SK-N-SH (cell line): ENCODE results near the gene NTM. TPM values are rescaled to one million over a fixed set of nuclear protein-coding genes. Genes with fewer than 3 reads are reported as not detected.

Experiments used
- CTCF ChIA-PET: fragments of 300-600, 350-600 bp; formaldehyde crosslinking; extraction: SDS; loops from one replicate; lab custom pipeline; 2021; lab: Yijun Ruan, JAX
- POLR2A ChIA-PET: fragments of 350-600 bp; sonication (Branson Sonifier 250); formaldehyde crosslinking; extraction: SDS; loops from one replicate; lab custom pipeline; 2020; ENCODE audit warnings: antibody characterized with exemption, inconsistent platforms; lab: Yijun Ruan, JAX
- DNase-seq: peaks from one replicate; pipeline ENCODE4 v3.0.0; 2012
- H2AFZ ChIP-seq: fragments of 200-600 bp; sonication (generic); 2 replicates; pipeline ENCODE4 v1.8.1; 2016; ENCODE audit warnings: antibody characterized with exemption, mild to moderate bottlenecking, low read depth
- H3F3A ChIP-seq: fragments of 200-600 bp; sonication (generic); replicated peaks from 2 replicates; pipeline ENCODE3; 2016; ENCODE audit warnings: antibody characterized with exemption, mild to moderate bottlenecking; ENCODE audit not compliant: insufficient read depth
- H3K27ac ChIP-seq, 2 experiments: fragments of 200-500 bp in 1 of 2; fragments of 200-600 bp in 1 of 2; sonication (Bioruptor generic) in 1 of 2; sonication (generic), shearing (Covaris generic) in 1 of 2; 2 replicates each; pipeline versions ENCODE4 v1.5.1 to v1.6.1; 2014 to 2016; ENCODE audit warnings: low read depth in 2 of 2, inconsistent platforms in 1 of 2, low read length in 1 of 2, mild to moderate bottlenecking in 1 of 2, mixed read lengths in 1 of 2
- H3K27me3 ChIP-seq: fragments of 200-600 bp; sonication (generic), shearing (Covaris generic); 2 replicates; pipeline ENCODE4 v1.6.1; 2016; ENCODE audit warnings: mixed run types; ENCODE audit not compliant: insufficient read depth
- H3K36me3 ChIP-seq, 2 experiments: fragments of 200-500 bp in 1 of 2; fragments of 200-600 bp in 1 of 2; sonication (Bioruptor generic) in 1 of 2; sonication (generic) in 1 of 2; replicated peaks in 1 of 2; 2 replicates each; pipeline versions ENCODE3 to v1.5.1; 2014 to 2016; ENCODE audit warnings: low read length in 1 of 2, mild to moderate bottlenecking in 1 of 2; ENCODE audit not compliant: insufficient read depth in 2 of 2, control insufficient read depth in 1 of 2
- H3K4me1 ChIP-seq, 2 experiments: fragments of 200-500 bp in 1 of 2; fragments of 200-600 bp in 1 of 2; sonication (Bioruptor generic) in 1 of 2; sonication (generic), shearing (Covaris generic) in 1 of 2; 2 replicates each; pipeline versions ENCODE4 v1.5.1 to v1.6.1; 2014 to 2016; ENCODE audit warnings: low read depth in 1 of 2, low read length in 1 of 2, mixed run types in 1 of 2; ENCODE audit not compliant: insufficient read depth in 2 of 2, control insufficient read depth in 1 of 2
- H3K4me2 ChIP-seq: fragments of 200-600 bp; sonication (generic), shearing (Covaris generic); 2 replicates; pipeline ENCODE4 v1.6.1; 2017; ENCODE audit warnings: mixed run types
- H3K4me3 ChIP-seq, 2 experiments: fragments of 200-500 bp in 1 of 2; fragments of 200-600 bp in 1 of 2; sonication (Bioruptor generic) in 1 of 2; sonication (generic), shearing (Covaris generic) in 1 of 2; 2 replicates each; pipeline versions ENCODE4 v1.5.1 to v1.8.1; 2014 to 2016; ENCODE audit warnings: low read depth in 2 of 2, inconsistent platforms in 1 of 2, low read length in 1 of 2, mild to moderate bottlenecking in 1 of 2, mixed read lengths in 1 of 2, moderate library complexity in 1 of 2
- H3K79me2 ChIP-seq: fragments of 200-600 bp; sonication (generic); 2 replicates; pipeline ENCODE4 v1.8.1; 2017; ENCODE audit warnings: mild to moderate bottlenecking; ENCODE audit not compliant: insufficient read depth
- H3K9ac ChIP-seq: fragments of 200-600 bp; sonication (generic); 2 replicates; pipeline ENCODE4 v1.6.1; 2017; ENCODE audit warnings: mixed run types
- H3K9me2 ChIP-seq: fragments of 200-600 bp; sonication (generic); 2 replicates; pipeline ENCODE4 v1.6.1; 2017; ENCODE audit warnings: mixed run types
- H3K9me3 ChIP-seq: fragments of 200-600 bp; sonication (generic); 2 replicates; pipeline ENCODE4 v1.6.1; 2017; ENCODE audit warnings: mixed run types, mild to moderate bottlenecking, moderate library complexity
- H4K20me1 ChIP-seq: fragments of 200-600 bp; sonication (generic); 2 replicates; pipeline ENCODE4 v1.6.1; 2017; ENCODE audit warnings: mild to moderate bottlenecking, mixed run types; ENCODE audit not compliant: insufficient read depth
- ELF1 ChIP-seq: IDR thresholded peaks from 2 replicates; pipeline ENCODE4 v1.4.0; 2012
- EP300 ChIP-seq, 2 experiments: IDR thresholded peaks; 2 replicates each; pipeline versions ENCODE4 v1.4.0 to v1.6.1; 2012; ENCODE audit warnings: borderline replicate concordance in 1 of 2, low read depth in 1 of 2, low read length in 1 of 2
- EZH2phosphoT487 ChIP-seq: fragments of 200-600 bp; sonication (generic); IDR thresholded peaks from 2 replicates; pipeline ENCODE4 v1.6.1; 2017; ENCODE audit warnings: low read depth, mixed run types, mild to moderate bottlenecking, antibody characterized with exemption, moderate library complexity, borderline replicate concordance
- FOXJ3 ChIP-seq: sonication (generic); formaldehyde crosslinking; IDR thresholded peaks from 2 replicates; pipeline ENCODE4 v1.5.1; 2020; ENCODE audit warnings: mild to moderate bottlenecking, missing genetic modification reagents
- FOXM1 ChIP-seq: IDR thresholded peaks from 2 replicates; pipeline ENCODE4 v1.4.0; 2012; ENCODE audit warnings: low read depth, mild to moderate bottlenecking
- GATA2 ChIP-seq: sonication (generic); formaldehyde crosslinking; IDR thresholded peaks from 2 replicates; pipeline ENCODE4 v1.5.0; 2020; ENCODE audit warnings: mild to moderate bottlenecking, missing genetic modification reagents
- JUND ChIP-seq: IDR thresholded peaks from 2 replicates; pipeline ENCODE4 v1.4.0; 2012
- MEF2A ChIP-seq: IDR thresholded peaks from 2 replicates; pipeline ENCODE4 v1.4.0; 2012; ENCODE audit warnings: low read depth, borderline replicate concordance
- MXI1 ChIP-seq: IDR thresholded peaks from 2 replicates; pipeline ENCODE4 v1.6.1; 2012; ENCODE audit warnings: mild to moderate bottlenecking, low read depth, low read length, improper control_type of control experiment
- NFIC ChIP-seq: IDR thresholded peaks from 2 replicates; pipeline ENCODE4 v1.4.0; 2012; ENCODE audit warnings: borderline replicate concordance
- RAD21 ChIP-seq: IDR thresholded peaks from 2 replicates; pipeline ENCODE4 v1.6.1; 2012; ENCODE audit warnings: mild to moderate bottlenecking, low read length
- RCOR1 ChIP-seq: fragments of 150-350 bp; IDR thresholded peaks from 2 replicates; pipeline ENCODE4 v1.6.1; 2017; ENCODE audit warnings: antibody characterized with exemption, low read length
- RFX5 ChIP-seq: IDR thresholded peaks from 2 replicates; pipeline ENCODE4 v1.6.1; 2012; ENCODE audit warnings: mild to moderate bottlenecking, improper control_type of control experiment, low read length
- RXRA ChIP-seq: IDR thresholded peaks from 2 replicates; pipeline ENCODE4 v1.4.0; 2012; ENCODE audit warnings: low read depth, mild to moderate bottlenecking, borderline replicate concordance
- SIN3A ChIP-seq: IDR thresholded peaks from 2 replicates; pipeline ENCODE4 v1.6.1; 2012; ENCODE audit warnings: low read depth, mild to moderate bottlenecking, low read length, moderate library complexity, borderline replicate concordance
- SMC3 ChIP-seq: IDR thresholded peaks from 2 replicates; pipeline ENCODE4 v1.6.1; 2012; ENCODE audit warnings: low read depth, low read length, improper control_type of control experiment
- TAF1 ChIP-seq: IDR thresholded peaks from 2 replicates; pipeline ENCODE4 v1.6.1; 2012; ENCODE audit warnings: low read depth, mild to moderate bottlenecking, low read length, moderate library complexity, borderline replicate concordance
- TEAD4 ChIP-seq: IDR thresholded peaks from 2 replicates; pipeline ENCODE4 v1.4.0; 2012; ENCODE audit warnings: mild to moderate bottlenecking, borderline replicate concordance; ENCODE audit not compliant: insufficient read depth
- YY1 ChIP-seq: IDR thresholded peaks from 2 replicates; pipeline ENCODE4 v1.4.0; 2012; ENCODE audit warnings: low read depth, mild to moderate bottlenecking
- WGBS: methylation state at CpG from one replicate; pipeline ENCODE4 v1.1.6; 2017; ENCODE audit warnings: low lambda C conversion rate; 5-methylcytosine and 5-hydroxymethylcytosine counted together
- polyA plus RNA-seq, 3 experiments: library from polyadenylated mRNA; depleted of rRNA; stranded (reverse); fragments of >200 nt; gene quantifications; 2 replicates each; pipeline ENCODE4 v1.2.3, GENCODE V29; 2012
- TF ChIP-seq, protein P1 (sequence below): IDR thresholded peaks from 2 replicates; pipeline ENCODE4 v1.4.0; 2012; ENCODE audit warnings: low read depth, borderline replicate concordance
- TF ChIP-seq, protein P2 (sequence below): IDR thresholded peaks from 2 replicates; pipeline ENCODE4 v1.6.1; 2012; ENCODE audit warnings: mild to moderate bottlenecking, low read depth, low read length, moderate library complexity
- TF ChIP-seq, protein P3 (sequence below): fragments of 200-600 bp; sonication (generic); IDR thresholded peaks from 2 replicates; pipeline ENCODE4 v1.6.1; 2017; ENCODE audit warnings: antibody characterized with exemption, mild to moderate bottlenecking, moderate library complexity
- TF ChIP-seq, protein P4 (sequence below): IDR thresholded peaks from 2 replicates; pipeline ENCODE4; 2012

Gene NTM
- polyA plus RNA-seq, 1 of the 3 experiments (the other 2 are of a cell fraction), result 20.0 TPM

DNA sequence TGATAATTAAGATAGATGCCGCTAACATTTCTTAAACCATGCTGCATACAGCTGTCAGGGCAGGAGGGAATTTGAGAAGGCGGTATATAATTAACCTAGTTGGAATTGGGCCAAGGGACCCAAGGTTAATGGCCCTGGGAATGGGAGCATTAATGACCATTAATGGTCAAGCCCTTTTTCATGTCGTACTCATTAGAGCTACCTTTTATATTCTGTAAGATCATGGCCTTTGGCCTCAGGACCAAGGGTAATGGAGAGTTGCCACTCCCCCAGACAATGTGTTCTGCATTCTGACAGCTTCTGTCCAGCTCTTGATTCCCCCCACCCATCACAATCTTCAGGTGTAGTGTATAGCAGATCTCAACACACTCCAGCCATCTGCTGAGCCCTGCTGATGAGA, 111.6 kb downstream of the NTM start:
- Histone ChIP-seq H4K20me1 (no peaks in the 10 kb centered on the region), H2AFZ (no peak overlapping the region), H3K9me3 (no peaks in the 10 kb centered on the region), H3K79me2 (no peaks in the 10 kb centered on the region), H3K27me3 (no peaks in the 10 kb centered on the region), H3K4me1 (no peaks in the 10 kb centered on the region; a peak in 1 of 4 replicates), H3K9me2 (no peaks in the 10 kb centered on the region), H3F3A (no peaks in the 10 kb centered on the region), H3K4me3 (no peak overlapping the region), H3K9ac (no peak overlapping the region), H3K36me3 (no peaks in the 10 kb centered on the region), H3K27ac (no peak overlapping the region), H3K4me2 (no peak overlapping the region)
- 15% methylated on average over 3 of the region's 3 CpGs for WGBS
- CTCF ChIA-PET, result no interaction called here
- DNase-seq, result no peak
- TF ChIP-seq MXI1 (no peak), YY1 (no peak), JUND (no peak), RAD21 (no peak), GATA2 (CRISPR knock-in tag) (no peak), NFIC (no peak), TEAD4 (no peak), SMC3 (no peak), FOXM1 (no peak), EZH2phosphoT487 (no peak), FOXJ3 (CRISPR knock-in tag) (no peak), EP300 (IDR thresholded peaks at IDR 0.05; ENCODE audit: borderline replicate concordance in 1 of 2, low read depth in 1 of 2, low read length in 1 of 2) (no peak)
- TF ChIP-seq, protein P1, sequence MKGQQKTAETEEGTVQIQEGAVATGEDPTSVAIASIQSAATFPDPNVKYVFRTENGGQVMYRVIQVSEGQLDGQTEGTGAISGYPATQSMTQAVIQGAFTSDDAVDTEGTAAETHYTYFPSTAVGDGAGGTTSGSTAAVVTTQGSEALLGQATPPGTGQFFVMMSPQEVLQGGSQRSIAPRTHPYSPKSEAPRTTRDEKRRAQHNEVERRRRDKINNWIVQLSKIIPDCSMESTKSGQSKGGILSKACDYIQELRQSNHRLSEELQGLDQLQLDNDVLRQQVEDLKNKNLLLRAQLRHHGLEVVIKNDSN, result no peak
- TF ChIP-seq, protein P2, sequence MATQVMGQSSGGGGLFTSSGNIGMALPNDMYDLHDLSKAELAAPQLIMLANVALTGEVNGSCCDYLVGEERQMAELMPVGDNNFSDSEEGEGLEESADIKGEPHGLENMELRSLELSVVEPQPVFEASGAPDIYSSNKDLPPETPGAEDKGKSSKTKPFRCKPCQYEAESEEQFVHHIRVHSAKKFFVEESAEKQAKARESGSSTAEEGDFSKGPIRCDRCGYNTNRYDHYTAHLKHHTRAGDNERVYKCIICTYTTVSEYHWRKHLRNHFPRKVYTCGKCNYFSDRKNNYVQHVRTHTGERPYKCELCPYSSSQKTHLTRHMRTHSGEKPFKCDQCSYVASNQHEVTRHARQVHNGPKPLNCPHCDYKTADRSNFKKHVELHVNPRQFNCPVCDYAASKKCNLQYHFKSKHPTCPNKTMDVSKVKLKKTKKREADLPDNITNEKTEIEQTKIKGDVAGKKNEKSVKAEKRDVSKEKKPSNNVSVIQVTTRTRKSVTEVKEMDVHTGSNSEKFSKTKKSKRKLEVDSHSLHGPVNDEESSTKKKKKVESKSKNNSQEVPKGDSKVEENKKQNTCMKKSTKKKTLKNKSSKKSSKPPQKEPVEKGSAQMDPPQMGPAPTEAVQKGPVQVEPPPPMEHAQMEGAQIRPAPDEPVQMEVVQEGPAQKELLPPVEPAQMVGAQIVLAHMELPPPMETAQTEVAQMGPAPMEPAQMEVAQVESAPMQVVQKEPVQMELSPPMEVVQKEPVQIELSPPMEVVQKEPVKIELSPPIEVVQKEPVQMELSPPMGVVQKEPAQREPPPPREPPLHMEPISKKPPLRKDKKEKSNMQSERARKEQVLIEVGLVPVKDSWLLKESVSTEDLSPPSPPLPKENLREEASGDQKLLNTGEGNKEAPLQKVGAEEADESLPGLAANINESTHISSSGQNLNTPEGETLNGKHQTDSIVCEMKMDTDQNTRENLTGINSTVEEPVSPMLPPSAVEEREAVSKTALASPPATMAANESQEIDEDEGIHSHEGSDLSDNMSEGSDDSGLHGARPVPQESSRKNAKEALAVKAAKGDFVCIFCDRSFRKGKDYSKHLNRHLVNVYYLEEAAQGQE, result no peak
- POLR2A ChIA-PET, result no interaction called here

DNA sequence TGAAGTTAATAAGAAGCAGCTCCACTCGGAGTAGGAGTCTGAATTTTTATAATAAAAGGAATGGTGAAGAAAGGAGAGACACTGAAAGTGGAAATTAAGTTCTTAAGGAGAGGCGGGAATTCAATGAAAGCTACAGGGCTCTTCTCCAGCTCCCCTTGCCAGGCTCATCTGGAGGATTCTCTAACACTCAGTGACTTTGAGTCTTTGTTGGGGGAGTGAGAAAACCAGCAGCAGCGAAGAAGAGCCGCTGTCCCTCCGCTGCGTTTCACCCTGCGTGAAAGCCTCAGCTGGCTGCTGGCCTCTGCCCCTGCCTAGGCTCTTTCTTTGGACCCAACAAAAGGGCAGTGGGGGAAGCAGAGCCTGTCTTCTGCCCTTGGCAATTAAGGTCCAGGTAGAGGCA, 113.0 kb downstream of the NTM start:
- Histone ChIP-seq H3K79me2 (no peaks in the 10 kb centered on the region), H2AFZ (no peak overlapping the region), H3K4me2 (no peak overlapping the region), H3K4me3 (no peak overlapping the region), H4K20me1 (no peaks in the 10 kb centered on the region), H3K27me3 (no peaks in the 10 kb centered on the region), H3K4me1 (no peaks in the 10 kb centered on the region; a peak in 1 of 4 replicates), H3K27ac (no peak overlapping the region), H3K9me3 (no peaks in the 10 kb centered on the region), H3K36me3 (no peaks in the 10 kb centered on the region), H3K9me2 (no peaks in the 10 kb centered on the region), H3F3A (no peaks in the 10 kb centered on the region), H3K9ac (no peak overlapping the region)
- WGBS, result 39% methylated on average over 7 of the region's 7 CpGs
- ChIA-PET CTCF (no interaction called here), POLR2A (no interaction called here)
- TF ChIP-seq SMC3, result no peak
- no peak for TF ChIP-seq SIN3A
- no peak for TF ChIP-seq FOXJ3 (CRISPR knock-in tag)
- no peak for TF ChIP-seq TEAD4
- TF ChIP-seq RXRA, result no peak
- TF ChIP-seq JUND, result no peak
- TF ChIP-seq ELF1, result no peak
- no peak for TF ChIP-seq RFX5
- no peak for TF ChIP-seq TAF1
- TF ChIP-seq, protein P3, sequence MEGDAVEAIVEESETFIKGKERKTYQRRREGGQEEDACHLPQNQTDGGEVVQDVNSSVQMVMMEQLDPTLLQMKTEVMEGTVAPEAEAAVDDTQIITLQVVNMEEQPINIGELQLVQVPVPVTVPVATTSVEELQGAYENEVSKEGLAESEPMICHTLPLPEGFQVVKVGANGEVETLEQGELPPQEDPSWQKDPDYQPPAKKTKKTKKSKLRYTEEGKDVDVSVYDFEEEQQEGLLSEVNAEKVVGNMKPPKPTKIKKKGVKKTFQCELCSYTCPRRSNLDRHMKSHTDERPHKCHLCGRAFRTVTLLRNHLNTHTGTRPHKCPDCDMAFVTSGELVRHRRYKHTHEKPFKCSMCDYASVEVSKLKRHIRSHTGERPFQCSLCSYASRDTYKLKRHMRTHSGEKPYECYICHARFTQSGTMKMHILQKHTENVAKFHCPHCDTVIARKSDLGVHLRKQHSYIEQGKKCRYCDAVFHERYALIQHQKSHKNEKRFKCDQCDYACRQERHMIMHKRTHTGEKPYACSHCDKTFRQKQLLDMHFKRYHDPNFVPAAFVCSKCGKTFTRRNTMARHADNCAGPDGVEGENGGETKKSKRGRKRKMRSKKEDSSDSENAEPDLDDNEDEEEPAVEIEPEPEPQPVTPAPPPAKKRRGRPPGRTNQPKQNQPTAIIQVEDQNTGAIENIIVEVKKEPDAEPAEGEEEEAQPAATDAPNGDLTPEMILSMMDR, result no peak
- no peak for TF ChIP-seq GATA2 (CRISPR knock-in tag)
- TF ChIP-seq, protein P4, sequence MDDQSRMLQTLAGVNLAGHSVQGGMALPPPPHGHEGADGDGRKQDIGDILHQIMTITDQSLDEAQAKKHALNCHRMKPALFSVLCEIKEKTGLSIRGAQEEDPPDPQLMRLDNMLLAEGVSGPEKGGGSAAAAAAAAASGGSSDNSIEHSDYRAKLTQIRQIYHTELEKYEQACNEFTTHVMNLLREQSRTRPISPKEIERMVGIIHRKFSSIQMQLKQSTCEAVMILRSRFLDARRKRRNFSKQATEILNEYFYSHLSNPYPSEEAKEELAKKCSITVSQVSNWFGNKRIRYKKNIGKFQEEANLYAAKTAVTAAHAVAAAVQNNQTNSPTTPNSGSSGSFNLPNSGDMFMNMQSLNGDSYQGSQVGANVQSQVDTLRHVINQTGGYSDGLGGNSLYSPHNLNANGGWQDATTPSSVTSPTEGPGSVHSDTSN, result no peak
- TF ChIP-seq NFIC, result no peak
- no peak for TF ChIP-seq YY1
- TF ChIP-seq RCOR1, result no peak
- TF ChIP-seq MEF2A, result no peak
- TF ChIP-seq EZH2phosphoT487, result no peak
- DNase-seq, result no peak
